DND-41 (cell line): ENCODE data around the gene ELMO2.

Experiments
- EZH2 ChIP-seq: IDR thresholded peaks from 3 replicates; pipeline ENCODE4 v1.6.1; 2012; ENCODE audit warnings: borderline replicate concordance, low read depth, mild to moderate bottlenecking, moderate library complexity, low read length, inconsistent platforms; ENCODE audit not compliant: severe bottlenecking
- TF ChIP-seq, protein P1 (sequence below): IDR thresholded peaks from 2 replicates; pipeline ENCODE4 v1.5.1; 2012; ENCODE audit warnings: borderline replicate concordance, low read length, moderate library complexity, mild to moderate bottlenecking; ENCODE audit not compliant: poor library complexity, severe bottlenecking; ENCODE audit errors: extremely low read depth

DNA sequence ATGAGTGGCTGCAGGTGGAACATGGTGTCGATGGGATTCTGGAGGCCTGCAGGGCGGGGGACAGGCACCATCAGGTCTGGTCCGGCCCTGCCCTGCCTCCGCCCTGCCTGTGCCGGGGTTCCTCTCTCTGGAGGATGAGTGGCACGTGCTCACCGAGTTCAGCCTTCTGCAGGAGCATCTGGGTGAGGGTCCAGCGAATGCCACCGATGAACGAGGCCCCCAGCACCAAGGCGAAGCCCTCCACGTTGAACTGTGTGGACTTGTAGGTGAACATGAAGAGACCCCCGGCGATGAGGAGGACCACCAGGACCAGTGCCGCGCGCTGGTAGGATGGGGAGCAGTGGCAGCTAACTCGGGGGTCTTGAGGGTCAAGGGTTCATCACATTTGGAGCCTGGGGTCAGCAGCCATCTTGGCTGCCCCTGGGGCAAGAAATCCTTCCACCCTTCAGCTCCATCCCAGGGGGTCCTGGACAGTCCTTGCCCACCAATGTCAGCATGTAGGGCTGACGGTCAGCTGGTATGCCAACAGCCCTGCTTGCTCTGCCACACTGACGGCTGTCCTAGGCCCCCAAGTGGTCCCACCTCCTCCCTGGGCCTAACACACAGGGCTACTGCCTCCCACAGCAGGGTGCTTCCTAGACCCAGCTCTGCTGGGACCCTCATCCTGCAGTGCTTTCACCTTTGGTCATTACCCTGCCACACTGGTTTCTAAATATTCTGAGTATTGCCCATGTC is 51.3 kb downstream of the ELMO2 start:
- TF ChIP-seq, protein P1, sequence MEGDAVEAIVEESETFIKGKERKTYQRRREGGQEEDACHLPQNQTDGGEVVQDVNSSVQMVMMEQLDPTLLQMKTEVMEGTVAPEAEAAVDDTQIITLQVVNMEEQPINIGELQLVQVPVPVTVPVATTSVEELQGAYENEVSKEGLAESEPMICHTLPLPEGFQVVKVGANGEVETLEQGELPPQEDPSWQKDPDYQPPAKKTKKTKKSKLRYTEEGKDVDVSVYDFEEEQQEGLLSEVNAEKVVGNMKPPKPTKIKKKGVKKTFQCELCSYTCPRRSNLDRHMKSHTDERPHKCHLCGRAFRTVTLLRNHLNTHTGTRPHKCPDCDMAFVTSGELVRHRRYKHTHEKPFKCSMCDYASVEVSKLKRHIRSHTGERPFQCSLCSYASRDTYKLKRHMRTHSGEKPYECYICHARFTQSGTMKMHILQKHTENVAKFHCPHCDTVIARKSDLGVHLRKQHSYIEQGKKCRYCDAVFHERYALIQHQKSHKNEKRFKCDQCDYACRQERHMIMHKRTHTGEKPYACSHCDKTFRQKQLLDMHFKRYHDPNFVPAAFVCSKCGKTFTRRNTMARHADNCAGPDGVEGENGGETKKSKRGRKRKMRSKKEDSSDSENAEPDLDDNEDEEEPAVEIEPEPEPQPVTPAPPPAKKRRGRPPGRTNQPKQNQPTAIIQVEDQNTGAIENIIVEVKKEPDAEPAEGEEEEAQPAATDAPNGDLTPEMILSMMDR, result no peak
- no peak for TF ChIP-seq EZH2
